Measurements from ENCODE around the gene PTPRN2. TPM values are rescaled to one million over a fixed set of nuclear protein-coding genes. Genes with fewer than 3 reads are reported as not detected.

Gene PTPRN2
- total RNA-seq, 4 donors from 2014 or later, result 2.0 to 9.5 (median 2.6) TPM

DNA sequence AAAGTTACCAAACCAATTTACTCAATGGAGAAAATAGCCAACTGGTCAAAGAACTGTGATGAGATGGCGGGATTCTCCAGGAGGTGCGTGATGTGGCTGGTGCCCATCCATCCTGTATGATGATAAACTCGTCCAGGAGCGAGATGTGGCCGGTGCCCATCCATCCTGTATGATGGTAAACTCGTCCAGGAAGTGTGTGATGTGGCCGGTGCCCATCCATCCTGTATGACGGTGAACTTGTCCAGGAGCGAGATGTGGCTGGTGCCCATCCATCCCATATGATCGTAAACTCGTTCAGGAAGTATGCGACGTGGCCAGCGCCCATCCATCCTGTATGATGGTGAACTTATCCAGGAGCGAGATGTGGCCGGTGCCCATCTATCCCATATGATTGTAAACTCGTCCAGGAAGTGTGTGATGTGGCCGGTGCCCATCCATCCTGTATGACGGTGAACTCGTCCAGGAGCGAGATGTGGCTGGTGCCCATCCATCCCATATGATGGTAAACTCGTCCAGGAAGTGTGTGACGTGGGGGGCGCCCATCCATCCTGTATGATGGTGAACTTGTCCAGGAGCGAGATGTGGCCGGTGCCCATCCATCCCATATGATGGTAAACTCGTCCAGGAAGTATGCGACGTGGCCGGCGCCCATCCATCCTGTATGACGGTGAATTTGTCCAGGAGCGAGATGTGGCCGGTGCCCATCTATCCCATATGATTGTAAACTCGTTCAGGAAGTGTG is 754.6 kb downstream of the PTPRN2 start:
- ATAC-seq (ENCODE audit: low FRiP score) (no peak), DNase-seq (ENCODE audit: low spot score) (no peak)
- TF ChIP-seq, protein P1, sequence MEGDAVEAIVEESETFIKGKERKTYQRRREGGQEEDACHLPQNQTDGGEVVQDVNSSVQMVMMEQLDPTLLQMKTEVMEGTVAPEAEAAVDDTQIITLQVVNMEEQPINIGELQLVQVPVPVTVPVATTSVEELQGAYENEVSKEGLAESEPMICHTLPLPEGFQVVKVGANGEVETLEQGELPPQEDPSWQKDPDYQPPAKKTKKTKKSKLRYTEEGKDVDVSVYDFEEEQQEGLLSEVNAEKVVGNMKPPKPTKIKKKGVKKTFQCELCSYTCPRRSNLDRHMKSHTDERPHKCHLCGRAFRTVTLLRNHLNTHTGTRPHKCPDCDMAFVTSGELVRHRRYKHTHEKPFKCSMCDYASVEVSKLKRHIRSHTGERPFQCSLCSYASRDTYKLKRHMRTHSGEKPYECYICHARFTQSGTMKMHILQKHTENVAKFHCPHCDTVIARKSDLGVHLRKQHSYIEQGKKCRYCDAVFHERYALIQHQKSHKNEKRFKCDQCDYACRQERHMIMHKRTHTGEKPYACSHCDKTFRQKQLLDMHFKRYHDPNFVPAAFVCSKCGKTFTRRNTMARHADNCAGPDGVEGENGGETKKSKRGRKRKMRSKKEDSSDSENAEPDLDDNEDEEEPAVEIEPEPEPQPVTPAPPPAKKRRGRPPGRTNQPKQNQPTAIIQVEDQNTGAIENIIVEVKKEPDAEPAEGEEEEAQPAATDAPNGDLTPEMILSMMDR (IDR thresholded peaks at IDR 0.05), result no peak

GRCh38 chr7:157832421-157832820 is 755.2 kb downstream of the PTPRN2 start:
- TF ChIP-seq, protein P1 (IDR thresholded peaks at IDR 0.05), result no peak
- ATAC-seq (ENCODE audit: low FRiP score) (no peak), DNase-seq (ENCODE audit: low spot score) (no peak)

DNA sequence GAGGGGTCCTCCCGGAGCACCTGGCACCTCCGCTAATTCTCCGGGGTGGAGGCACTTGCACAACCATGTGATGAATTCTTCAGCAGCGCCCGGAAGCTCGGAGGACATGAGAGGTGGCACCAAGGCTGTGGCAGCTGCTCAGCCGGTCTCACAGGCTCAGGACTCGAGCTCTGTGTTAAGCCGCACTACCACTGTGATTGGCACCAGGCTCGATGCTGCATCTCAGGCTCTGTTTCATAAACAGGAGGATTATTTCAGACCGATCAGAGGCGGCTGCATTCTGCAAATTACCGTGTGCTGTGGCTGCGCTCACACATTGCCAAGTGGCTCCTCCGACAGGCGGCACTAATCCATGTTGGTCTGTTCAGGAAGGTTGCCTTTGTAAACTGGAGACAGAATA is 755.6 kb downstream of the PTPRN2 start:
- TF ChIP-seq, protein P1 (IDR thresholded peaks at IDR 0.05), result no peak
- DNase-seq (ENCODE audit: low spot score) (no peak), ATAC-seq (ENCODE audit: low FRiP score) (no peak)

DNA sequence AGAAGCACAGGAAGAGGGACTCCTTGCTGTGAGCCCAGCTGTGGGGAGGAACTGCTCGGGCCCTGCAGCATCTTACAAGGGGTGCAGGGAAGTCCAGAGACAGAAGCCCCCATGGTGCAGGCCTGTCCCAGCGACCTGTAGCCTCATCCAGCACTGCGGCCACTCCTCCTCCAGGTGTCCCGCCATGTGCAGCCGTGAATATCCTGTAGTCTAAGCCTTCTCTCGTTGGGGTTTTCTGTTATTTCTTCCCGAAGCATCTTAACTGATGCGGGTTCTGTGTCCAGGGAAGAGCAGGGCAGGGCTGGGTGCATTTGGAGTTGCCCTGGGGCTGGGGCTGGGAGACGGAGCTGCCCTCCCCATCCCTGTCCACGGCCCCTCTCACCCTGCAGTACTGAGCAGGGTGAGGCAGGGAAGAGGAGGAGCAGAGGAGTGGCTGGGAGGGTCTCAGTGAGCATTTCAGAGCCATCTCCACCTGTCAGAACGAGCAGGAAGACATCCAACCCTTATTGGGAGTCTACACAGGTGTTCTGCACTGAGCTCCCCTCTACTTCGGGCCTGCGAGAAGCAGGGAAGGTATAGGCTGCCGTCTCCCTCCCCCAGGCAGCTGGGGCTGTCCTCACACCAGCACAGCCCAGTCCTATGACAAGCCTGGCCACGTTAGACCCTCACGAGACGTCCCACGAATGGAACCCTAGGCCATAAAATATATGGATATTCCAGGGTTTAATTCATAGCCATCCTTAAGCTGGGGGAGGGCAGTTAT is 756.3 kb downstream of the PTPRN2 start:
- TF ChIP-seq, protein P1 (IDR thresholded peaks at IDR 0.05), result no peak
- ATAC-seq (ENCODE audit: low FRiP score) (peak; percentile 28), DNase-seq (ENCODE audit: low spot score) (no peak)

GRCh38 chr7:157830331-157830730 is 757.3 kb downstream of the PTPRN2 start:
- TF ChIP-seq, protein P1 (IDR thresholded peaks at IDR 0.05), result no peak
- ATAC-seq (ENCODE audit: low FRiP score) (no peak), DNase-seq (ENCODE audit: low spot score) (no peak)

- no peak for ATAC-seq (ENCODE audit: low FRiP score)
- no peak for DNase-seq (ENCODE audit: low spot score)
- TF ChIP-seq, protein P1 (IDR thresholded peaks at IDR 0.05), result no peak
These were observed 758.1 kb downstream of the PTPRN2 start for GRCh38 chr7:157829491-157829890.

All from omental fat pad (tissue), 4 donors.